ENCODE measurements around the gene AGBL2. TPM values are rescaled to one million over a fixed set of nuclear protein-coding genes. Genes with fewer than 3 reads are reported as not detected.

Gene AGBL2
- 0.58 and 1.1 TPM in 2 replicates for total RNA-seq

GRCh38 chr11:47715082-47715669 lies at the start of gene AGBL2:
AGBL2 (minus strand) TSS chr11:47715369; CDS start chr11:47714650, 719 bp downstream.

GRCh38 chr11:47642099-47642855 lies 72.9 kb downstream of the AGBL2 start, which contains the start of gene MTCH2:
MTCH2 (minus strand) TSS chr11:47642559; CDS start chr11:47642465, 94 bp downstream.

Other genes starting within 250 kb of the AGBL2 start
- gene CELF1, start 162.2 kb downstream of the AGBL2 start, total RNA-seq = 47.6 and 107 TPM in 2 replicates
- 78.8 and 90.8 TPM in 2 replicates for gene PTPMT1, start 149.8 kb downstream of the AGBL2 start, total RNA-seq
- gene KBTBD4, start 136.4 kb downstream of the AGBL2 start, total RNA-seq = 23.7 and 24.2 TPM in 2 replicates
- gene NDUFS3, start 136.3 kb downstream of the AGBL2 start, total RNA-seq = 54.1 and 112 TPM in 2 replicates
- not detected in 2 replicates for gene FAM180B, start 128.7 kb downstream of the AGBL2 start, total RNA-seq
- under 0.01 TPM in 1 of 2 replicates, not detected in the other for gene C1QTNF4, start 121.0 kb downstream of the AGBL2 start, total RNA-seq
- 71.9 and 116 TPM in 2 replicates for gene MTCH2, start 72.8 kb downstream of the AGBL2 start, total RNA-seq
- 38.5 and 72.4 TPM in 2 replicates for gene FNBP4, start 52.0 kb upstream of the AGBL2 start, total RNA-seq
- gene NUP160, start 133.0 kb upstream of the AGBL2 start, total RNA-seq = 26.5 and 36.2 TPM in 2 replicates